HG03097 (cell line): ENCODE measurements around the gene TENM4.
"Not testable (repeated sequence)": the region's sequence is repeated elsewhere in the genome, so short reads cannot be mapped to it uniquely, and the experiment has no call there.

Experiments used
- ATAC-seq: cut with Tn5 transposase; IDR thresholded peaks from one replicate; pipeline ENCODE4 v1.9.1; 2021; ENCODE audit not compliant: unreplicated experiment, low FRiP score

Gene TENM4

DNA sequence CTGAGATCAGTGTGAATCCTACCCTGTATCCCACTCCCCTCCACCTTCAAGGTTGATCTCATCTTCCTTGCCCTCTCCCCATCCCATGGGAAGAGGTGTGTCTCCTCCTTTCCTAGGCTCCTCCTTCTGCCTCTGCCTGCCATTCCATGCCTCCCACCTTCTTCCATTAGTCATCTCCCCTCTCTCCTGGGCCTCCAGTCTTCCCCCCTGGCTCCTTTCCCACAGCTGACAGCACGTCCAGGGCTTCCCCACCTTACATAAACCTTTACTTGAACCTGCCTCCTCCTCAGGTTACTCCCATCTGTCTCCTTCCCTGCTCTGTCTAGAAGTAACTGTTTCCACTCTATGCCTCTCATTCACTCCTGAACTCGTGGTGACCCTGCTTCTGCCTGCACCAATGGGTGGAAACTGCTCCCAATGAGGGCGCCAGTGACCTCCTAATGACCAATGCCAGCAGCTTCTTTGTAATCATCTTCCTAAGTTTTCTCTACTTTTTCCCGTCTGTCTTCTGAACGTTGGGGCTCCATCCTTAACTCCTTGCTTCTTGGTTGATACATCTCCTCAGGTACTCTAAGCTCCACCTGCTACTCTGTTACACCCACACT, 599.3 kb downstream of the TENM4 start:
- ATAC-seq = no peak

DNA sequence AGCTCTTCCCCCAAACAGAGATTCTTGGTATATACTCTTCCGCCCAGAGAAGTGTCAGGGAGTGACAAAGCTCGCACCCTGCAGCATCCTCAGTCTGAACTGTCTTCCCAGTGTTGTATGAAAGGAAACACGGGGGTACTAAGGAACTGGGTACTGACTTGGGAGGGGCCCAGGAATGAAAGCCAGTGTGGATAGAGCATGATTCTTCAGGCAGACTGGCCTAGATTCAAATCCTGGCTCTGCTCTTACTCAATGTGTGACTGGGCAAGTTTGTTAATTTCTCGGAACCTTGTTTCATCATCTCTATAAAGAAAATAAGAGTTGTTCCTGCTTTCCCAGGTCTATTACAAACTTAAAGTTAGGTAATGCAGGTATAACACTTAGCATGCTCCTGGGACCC, 600.2 kb downstream of the TENM4 start:
- ATAC-seq = no peak

DNA sequence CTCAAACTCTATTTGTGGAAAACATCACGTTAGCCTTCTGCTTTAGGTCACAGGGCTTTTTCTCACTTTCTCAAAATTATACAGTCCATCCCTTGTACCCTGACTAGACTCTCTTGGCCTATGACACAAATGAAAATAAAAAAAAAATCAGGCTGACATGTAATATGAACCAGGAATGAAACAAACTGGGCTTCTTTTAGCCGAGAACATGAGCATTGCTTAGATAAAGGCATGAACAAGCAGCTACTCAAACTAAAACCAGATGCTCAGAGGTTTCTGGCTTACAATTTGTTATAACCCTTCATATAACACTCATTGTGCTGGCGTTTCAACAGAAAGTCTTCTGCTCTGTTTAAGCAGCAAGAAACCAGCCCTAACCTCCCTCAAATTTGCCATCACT, 600.6 kb downstream of the TENM4 start:
- no peak for ATAC-seq

DNA sequence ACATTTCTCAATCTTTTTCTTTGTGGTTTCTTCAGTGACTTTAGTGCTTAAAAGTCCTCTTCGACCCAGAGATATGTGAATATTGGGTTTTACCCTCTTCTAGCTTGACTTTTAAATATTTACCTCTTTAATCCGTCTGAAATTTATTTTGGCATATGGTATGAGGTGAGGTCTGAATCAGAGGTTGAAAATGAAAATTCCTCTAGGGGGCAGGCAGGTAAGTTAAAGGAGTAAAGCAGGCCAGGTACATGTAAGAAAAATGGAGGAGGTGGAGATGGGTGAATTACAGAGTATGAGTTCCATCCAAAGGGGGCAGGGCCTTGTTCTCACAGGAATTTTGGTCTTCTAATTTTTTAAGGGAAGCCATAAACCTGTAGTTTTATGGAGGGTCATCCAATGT, 602.4 kb downstream of the TENM4 start:
- no peak for ATAC-seq

DNA sequence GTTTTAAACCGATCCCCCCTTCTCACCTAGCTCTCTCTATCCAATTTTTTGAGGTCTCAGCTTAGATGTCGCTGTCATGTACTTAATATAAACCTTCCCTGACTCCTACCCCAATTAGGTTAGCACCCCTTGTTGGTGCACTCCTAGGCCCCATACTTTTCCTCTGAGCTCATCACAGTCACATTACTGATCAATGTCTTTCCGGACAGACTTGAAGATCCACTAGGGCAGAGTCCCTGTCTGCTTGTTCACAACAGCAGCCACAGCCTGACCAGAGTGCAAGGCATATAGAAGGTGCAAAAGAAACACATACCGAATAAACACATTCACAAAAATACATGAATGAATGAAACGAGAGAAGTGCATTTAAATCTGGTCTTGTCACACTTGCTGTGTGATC, 605.2 kb downstream of the TENM4 start:
- no peak for ATAC-seq

DNA sequence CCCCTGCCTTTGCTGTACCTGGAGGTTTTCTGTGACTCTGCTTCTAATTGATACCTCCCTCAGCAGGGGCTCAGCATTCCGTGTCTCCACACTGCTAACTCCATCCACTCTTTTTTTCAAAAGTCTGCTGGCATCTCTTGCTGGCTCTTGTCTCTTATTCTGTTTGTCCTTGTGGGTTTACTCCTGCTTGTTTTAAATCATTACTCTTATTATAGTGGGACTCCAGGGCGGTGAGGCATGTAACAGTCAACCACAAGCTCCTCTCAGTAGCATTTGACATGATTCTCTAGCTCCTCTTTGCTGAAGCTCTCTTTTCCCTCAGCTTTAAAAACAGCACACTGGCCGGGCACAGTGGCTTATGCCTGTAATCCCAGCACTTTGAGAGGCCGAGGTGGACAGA, 605.9 kb downstream of the TENM4 start:
- no peak for ATAC-seq

DNA sequence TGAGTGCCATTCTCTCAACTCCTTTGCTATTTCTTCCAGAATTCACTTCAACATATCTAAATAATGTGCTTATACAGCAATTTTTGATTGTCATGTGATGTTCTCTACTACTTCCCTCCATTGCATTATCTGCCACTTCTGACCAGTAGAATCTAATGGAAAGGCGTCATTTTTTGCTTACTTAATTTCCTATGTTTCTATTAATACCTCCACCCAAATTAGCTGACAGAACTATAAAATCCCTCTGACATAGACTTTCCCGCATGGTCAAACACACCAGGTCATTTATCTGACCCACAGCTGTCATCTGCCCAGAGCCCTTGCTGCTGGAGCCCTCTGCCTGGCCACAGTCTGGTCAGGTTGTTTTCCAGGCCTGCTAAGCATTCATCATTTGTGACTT, 607.6 kb downstream of the TENM4 start:
- no peak for ATAC-seq

DNA sequence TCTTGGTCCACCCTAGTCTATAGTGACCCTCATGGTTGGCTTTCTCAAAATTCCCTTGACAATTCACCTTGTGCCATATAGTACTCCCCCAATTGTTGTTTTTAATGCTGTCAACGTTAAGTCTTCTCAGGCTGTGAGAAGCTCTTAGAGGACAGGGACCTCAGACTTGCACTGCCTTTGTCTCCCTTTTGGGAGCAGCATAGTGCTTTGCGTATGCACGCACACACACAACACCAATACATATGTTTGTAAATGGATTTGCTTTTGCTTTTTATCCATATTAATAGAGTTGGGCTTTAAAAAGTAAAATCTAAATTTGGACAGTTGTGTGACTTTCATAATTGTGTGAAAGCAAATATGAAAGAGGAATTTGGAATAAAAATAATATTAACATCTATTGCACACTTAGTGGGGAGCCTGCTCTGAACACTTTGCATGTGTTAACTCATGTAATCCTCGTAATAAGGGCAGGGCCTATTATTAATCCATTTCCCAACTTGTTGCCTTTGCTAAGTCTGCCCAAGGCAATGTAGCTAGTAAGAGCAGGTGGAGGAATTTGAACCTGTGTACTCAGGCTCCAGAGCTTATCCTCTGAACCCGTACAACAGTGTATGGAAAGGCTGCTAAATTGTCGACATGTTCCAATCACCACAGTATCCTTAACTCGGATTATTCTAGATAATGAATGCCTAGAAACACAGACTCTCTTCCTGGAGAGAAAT, 608.4 kb downstream of the TENM4 start:
- ATAC-seq = no peak

DNA sequence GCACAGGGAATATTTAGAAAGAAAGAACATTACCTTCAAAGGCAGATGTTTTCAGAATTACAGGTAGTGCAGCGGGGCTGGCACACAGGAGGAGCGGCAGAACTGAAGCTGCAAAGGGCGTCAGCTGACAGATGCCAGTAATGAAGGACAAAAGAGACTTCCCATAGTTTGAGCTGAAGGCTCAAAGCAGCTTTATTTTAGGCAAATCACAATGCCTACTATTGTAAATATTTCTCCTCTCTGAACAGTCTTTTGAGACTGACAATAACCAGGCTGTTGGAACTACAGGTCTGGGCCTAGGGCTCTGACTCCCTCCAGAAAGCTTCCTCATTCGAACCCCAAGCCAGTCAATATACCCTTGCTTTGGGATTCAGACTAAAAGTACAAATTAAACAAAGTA, 609.3 kb downstream of the TENM4 start:
- no peak for ATAC-seq

DNA sequence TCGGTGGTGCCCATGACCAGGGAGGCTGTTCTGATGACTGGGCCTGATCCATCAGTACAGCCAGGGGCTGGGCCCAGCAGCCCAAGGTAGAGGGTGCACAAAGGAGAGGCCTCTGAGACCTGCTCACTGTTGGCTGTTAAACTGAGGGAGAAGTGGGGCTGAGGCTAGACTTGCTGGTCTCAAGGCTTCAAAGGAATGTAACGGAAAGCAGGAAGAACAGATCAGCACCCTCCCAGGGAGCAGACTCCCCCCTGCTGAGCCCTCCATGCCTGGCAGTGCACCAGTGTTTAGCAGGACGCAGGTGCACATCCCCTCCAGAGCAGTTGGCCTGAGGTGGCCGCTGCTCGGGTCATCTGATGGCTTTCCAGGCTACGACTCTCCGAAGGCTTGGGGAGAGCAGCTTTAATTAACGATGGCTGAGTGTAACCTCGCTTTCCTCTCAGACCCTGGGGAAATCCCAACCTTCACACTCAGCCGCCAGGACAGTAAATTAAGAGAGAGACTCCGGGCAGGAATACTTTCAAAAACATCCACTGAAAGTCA, 610.5 kb downstream of the TENM4 start:
- no peak for ATAC-seq

DNA sequence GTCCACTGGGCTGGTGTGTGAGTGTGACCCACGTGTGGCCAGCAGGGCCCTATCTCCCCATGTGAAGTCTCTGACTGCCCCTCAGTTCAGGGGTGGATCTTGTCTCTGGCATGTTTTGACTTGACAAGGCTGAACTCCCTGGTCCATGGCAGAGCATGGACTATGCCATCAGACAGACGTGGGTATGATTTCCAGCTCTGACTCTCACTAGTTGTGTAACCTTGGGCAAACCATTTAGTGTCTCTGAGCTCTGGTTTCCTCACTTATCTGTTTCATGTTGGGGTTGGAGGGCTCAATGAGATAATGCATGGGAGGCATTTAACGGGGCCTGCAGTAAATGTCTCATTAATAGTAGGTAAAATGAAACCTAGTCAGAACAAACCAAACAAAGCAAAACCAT, 611.7 kb downstream of the TENM4 start:
- no peak for ATAC-seq

DNA sequence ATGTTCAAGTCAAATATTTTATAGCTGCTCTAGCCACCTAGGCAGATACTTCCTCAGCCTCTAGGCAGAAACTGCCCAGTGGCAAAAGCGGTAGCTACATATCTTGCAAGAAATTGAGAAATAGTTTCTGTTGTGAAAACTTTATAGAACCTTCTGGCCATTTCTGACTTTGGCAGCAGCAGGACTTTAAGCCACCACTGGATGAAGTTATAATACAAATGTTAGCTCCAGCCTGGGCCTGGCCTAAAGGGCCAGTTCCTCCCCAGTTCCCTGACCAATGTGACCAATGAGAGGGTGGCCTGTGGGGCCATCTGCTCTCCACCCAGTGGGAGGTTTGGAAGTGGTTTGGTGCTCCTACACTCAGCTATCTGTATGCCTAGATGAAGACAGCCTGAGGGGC, 612.2 kb downstream of the TENM4 start:
- no peak for ATAC-seq

DNA sequence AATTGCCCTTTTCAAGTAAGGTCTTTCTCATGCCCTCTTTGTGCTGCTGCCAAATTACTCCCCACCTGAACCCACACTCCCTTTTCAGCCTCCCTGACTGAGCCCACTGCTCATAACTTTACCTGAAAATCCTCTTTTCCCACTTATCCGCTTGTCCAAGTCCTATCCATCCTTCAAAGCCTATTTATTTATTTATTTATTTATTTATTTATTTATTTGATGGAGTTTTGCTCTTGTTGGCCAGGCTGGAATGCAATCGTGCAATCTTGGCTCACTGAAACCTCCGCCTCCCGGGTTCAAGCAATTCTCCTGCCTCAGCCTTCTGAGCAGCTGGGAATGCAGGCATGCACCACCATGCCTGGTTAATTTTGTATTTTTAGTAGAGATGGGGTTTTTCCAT, 613.5 kb downstream of the TENM4 start:
- ATAC-seq = not testable (repeated sequence)

DNA sequence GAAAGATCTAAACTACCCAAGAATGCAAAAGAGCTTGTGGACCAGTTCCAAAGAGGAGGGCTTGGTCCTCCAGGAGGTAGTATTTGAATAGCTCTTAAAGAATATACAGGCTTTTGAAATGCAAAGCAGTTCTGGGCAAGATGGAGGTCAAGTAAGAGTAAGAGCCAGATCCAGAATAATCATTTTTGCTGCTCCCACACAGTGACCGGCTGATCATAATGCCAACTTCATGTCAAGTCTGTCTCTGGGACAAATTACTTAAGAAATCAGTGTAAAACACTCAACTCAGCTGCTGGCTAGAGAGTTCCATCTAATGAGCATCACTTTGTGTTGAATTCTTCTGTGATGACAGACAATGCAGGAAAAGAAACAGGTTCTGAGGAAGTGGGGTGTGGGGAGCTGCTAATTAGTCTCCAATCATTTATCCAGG, 615.2 kb downstream of the TENM4 start:
- ATAC-seq = no peak

DNA sequence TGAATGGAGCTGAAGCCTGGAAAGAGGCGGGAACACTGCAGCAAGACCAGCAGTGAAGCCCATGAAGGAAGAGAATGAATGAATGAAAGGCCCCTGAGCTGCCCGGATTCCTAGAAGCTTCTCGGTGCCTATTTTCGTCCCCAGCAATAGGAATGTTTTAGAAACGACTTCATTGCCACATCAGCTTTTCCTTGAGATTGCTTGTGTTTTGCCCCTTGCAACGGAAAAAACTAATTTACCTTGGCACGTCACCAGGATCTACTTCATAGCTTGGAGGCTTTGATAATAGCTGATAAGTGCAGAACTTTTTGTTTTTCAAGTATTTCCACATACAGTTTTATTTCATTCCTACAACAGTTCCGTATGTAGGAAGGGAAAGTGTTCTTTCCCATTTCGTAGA, 617.2 kb downstream of the TENM4 start:
- ATAC-seq = no peak

DNA sequence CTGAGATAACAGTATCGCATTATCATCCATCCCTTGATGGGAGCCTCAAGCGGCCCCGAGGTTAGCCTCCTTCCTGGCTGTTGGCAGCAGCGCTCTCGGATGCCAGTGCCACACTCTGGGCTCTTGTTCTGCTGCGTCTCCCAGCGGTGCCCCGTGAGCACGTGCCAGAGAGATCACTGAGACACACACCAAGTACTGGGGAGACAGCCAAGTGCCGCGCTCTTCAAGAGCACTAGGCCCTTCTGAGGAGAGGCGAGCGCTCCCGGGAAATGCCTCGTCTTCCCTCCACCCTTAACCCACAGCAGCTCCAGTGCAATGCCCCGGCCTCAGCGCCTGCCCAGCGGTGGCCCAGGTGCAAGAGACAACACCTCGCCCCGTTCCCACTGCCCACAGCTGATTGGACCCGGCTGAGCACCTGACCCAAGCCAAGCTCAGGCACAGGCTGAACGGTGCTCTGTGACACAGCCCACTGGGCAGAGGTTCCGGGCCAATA, 617.9 kb downstream of the TENM4 start:
- no peak for ATAC-seq

DNA sequence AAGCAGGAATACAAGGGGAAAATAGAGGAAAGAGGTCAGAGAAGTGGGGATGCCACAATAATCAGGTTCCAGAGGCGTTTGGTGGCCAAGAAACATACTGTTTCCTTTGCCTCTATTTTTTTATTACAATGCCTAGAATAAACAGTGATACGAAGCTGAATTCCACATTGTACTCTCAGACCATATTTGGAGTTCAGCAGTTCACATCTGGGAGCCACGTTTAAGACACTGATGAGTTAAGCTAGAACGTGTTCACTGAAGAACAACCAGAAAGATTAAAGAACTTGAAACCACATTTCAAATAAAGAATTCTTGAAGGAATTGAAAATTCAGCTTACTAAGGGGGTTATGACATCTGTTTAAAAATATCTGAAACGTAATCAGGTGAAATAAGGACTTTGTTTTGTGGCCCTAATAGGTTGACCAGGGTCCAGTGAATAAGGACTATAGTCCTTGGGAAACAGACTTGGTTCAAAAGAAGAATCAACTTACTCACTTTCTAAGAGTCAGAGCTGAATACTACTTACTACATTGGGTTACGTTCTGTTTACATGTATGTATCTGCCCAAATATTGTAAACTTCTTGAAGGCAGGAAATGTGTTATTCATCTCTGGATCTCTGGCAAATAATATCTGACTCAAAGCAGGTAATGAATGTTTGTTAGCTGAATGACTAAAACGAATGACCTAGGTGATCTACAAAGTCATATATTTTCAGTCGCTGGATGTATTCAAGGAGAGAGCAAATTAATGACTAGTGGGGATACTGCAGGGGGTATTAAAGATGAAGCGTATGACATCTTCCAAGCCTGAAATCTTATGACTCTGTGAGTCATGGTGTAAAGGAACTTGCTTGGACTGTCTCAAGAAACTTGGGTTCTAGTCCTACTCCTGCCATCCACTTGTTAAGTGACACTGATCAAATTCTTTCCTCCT, 619.2 kb downstream of the TENM4 start:
- no peak for ATAC-seq

DNA sequence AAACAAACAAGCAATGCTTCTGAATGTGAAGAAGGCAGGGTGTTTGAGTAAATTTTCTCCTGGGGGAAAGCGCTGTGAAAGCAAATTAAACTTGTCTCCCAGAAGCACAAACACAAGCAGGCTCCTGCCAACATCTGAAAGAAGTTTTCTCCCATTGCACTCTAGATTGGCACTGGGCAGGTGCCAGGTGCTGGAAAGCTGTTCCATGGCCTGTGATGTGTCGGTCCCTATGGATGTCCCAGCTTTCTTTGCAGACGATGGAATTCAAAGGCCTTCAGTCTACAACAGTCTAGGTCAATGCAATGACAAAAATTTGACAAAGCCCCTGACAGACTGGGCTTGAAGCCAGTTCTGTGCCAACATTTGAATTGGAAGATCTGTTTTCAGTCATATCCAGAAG, 620.1 kb downstream of the TENM4 start:
- no peak for ATAC-seq

DNA sequence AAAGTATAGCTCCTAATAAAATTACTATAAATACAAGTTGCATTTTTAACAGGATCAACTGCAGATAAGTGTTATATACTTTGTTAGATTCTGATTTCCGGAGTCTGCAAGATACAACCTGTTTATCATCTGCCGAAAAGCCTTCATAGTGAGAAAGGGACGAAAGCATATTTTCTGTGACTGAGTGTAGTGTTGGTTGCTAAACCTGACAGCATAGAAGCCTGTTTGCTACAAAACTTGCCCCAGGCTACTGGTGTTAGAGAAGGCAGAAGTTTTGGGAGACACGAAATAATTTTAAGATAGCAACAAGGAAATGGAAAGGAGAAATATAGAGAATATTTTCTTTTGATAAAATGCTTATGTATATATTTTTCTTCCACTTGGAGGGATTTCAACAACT, 622.6 kb downstream of the TENM4 start:
- no peak for ATAC-seq

DNA sequence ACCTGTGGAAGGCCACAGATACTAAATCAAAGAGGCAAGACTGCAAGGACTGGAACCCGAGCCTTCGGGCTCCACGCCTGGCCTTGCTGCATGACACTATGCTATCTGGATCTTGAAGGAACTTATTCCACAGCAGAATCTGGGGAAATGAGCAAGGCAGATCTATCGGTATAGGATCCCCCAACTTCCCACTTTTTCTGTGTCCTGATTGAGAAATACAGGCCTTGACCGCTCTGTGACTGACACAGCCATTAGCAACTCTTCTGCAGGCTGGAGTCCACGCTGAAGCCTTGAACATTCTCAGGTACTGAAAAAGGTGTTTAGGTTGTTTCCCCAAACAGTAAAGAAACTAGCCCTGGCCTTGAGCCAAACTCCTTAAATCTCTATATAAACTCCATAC, 625.0 kb downstream of the TENM4 start:
- ATAC-seq = no peak
